ENCODE results near the gene BMP5.

Gene BMP5

GRCh38 chr6:55870181-55870813 lies 5.1 kb downstream of the BMP5 start:
- no peak overlapping the region for H3K4me3 ChIP-seq (ENCODE audit: low read depth, low read length)
- TF ChIP-seq CTCF (IDR thresholded peaks at IDR 0.05; ENCODE audit: low read depth, low read length): no peak

GRCh38 chr6:55869674-55870073 lies 5.7 kb downstream of the BMP5 start:
- H3K4me3 ChIP-seq (ENCODE audit: low read depth, low read length): no peak overlapping the region
- no peak for TF ChIP-seq CTCF (IDR thresholded peaks at IDR 0.05; ENCODE audit: low read depth, low read length)

GRCh38 chr6:55868771-55869479 lies 6.5 kb downstream of the BMP5 start:
- TF ChIP-seq CTCF (IDR thresholded peaks at IDR 0.05; ENCODE audit: low read depth, low read length): no peak
- no peak overlapping the region for H3K4me3 ChIP-seq (ENCODE audit: low read depth, low read length)

- H3K4me3 ChIP-seq (ENCODE audit: low read depth, low read length): no peak overlapping the region
- no peak for TF ChIP-seq CTCF (IDR thresholded peaks at IDR 0.05; ENCODE audit: low read depth, low read length)
Observed at GRCh38 chr6:55868176-55868575, 7.2 kb downstream of the BMP5 start.

GRCh38 chr6:55866128-55866527 lies 9.3 kb downstream of the BMP5 start:
- H3K4me3 ChIP-seq (ENCODE audit: low read depth, low read length): no peak overlapping the region
- no peak for TF ChIP-seq CTCF (IDR thresholded peaks at IDR 0.05; ENCODE audit: low read depth, low read length)

- H3K4me3 ChIP-seq (ENCODE audit: low read depth, low read length): no peak overlapping the region
- TF ChIP-seq CTCF (IDR thresholded peaks at IDR 0.05; ENCODE audit: low read depth, low read length): no peak
Observed at GRCh38 chr6:55853008-55854001, 22.1 kb downstream of the BMP5 start.

Data from WI38 (cell line).